ENCODE results near the gene GLDN. TPM values are rescaled to one million over a fixed set of nuclear protein-coding genes. Genes with fewer than 3 reads are reported as not detected.

GLDN gene
- total RNA-seq, 1 experiment from 2014 or later: 1.3 TPM

GRCh38 chr15:51303462-51303980, 37.9 kb upstream of the GLDN start:
- no peak overlapping the region for H2BK5ac ChIP-seq (ENCODE audit: insufficient read length, low read length)
- no peaks in the 10 kb centered on the region for H3K79me2 ChIP-seq (ENCODE audit: insufficient read depth, low read length)
- no peaks in the 10 kb centered on the region for H3K79me1 ChIP-seq (ENCODE audit: insufficient read depth, low read depth, low read length, poor library complexity, severe bottlenecking)
- no peaks in the 10 kb centered on the region for H3K9me3 ChIP-seq (ENCODE audit: control insufficient read depth, low read depth, low read length)
- TF ChIP-seq, protein P1, sequence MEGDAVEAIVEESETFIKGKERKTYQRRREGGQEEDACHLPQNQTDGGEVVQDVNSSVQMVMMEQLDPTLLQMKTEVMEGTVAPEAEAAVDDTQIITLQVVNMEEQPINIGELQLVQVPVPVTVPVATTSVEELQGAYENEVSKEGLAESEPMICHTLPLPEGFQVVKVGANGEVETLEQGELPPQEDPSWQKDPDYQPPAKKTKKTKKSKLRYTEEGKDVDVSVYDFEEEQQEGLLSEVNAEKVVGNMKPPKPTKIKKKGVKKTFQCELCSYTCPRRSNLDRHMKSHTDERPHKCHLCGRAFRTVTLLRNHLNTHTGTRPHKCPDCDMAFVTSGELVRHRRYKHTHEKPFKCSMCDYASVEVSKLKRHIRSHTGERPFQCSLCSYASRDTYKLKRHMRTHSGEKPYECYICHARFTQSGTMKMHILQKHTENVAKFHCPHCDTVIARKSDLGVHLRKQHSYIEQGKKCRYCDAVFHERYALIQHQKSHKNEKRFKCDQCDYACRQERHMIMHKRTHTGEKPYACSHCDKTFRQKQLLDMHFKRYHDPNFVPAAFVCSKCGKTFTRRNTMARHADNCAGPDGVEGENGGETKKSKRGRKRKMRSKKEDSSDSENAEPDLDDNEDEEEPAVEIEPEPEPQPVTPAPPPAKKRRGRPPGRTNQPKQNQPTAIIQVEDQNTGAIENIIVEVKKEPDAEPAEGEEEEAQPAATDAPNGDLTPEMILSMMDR (conservative IDR thresholded peaks at IDR 0.05): no peak
- no peak overlapping the region for H3K23ac ChIP-seq (ENCODE audit: insufficient read length, low read depth, low read length)
- H3K18ac ChIP-seq (ENCODE audit: insufficient read length, low read depth, low read length): no peak overlapping the region
- no peak overlapping the region for H3K4me2 ChIP-seq (ENCODE audit: insufficient read depth, insufficient read length, low read length)
- no peaks in the 10 kb centered on the region for H4K20me1 ChIP-seq (ENCODE audit: control insufficient read depth, insufficient read depth, insufficient read length)
- no peak overlapping the region for H3K56ac ChIP-seq (ENCODE audit: insufficient read length, low read depth, low read length)
- no peak overlapping the region for H2BK15ac ChIP-seq (ENCODE audit: low read depth, low read length)
- no peak overlapping the region for H2BK12ac ChIP-seq (ENCODE audit: insufficient read length, low read depth, low read length)
- H4K8ac ChIP-seq (replicated peaks; ENCODE audit: insufficient read length, low read depth, low read length): no peak overlapping the region
- H2AFZ ChIP-seq (ENCODE audit: low read length): no peak overlapping the region
- Mint-ChIP-seq H3K36me3 (ENCODE audit: insufficient read depth in 1 of 3, low read depth in 3 of 3) (no peaks in the 10 kb centered on the region), H3K4me1 (peaks cover 3% of the 10 kb centered on the region in 2 experiments; a peak in 3 of 4 replicates), H3K27me3 (ENCODE audit: low read depth) (peaks cover 15% of the 10 kb centered on the region), H3K4me3 (no peak overlapping the region), H3K27ac (no peak overlapping the region), H3K9me3 (no peaks in the 10 kb centered on the region)
- H4K5ac ChIP-seq (ENCODE audit: insufficient read length, low read depth, low read length): no peak overlapping the region
- no peak overlapping the region for H3K9ac ChIP-seq (ENCODE audit: extremely low read depth, insufficient read length, low read length)
- no peak overlapping the region for H4K91ac ChIP-seq (ENCODE audit: insufficient read length, low read depth, low read length)
- H2BK20ac ChIP-seq (ENCODE audit: low read depth, low read length, poor library complexity, severe bottlenecking): no peak overlapping the region
- no peak overlapping the region for H2AK5ac ChIP-seq (ENCODE audit: insufficient read length, low read length)
- no CpG with 5 or more reads among the region's 2 CpGs for WGBS (ENCODE audit: extremely low coverage, insufficient read length, low lambda C conversion rate)
- DNase-seq: no peak
- no peak overlapping the region for H3T11ph ChIP-seq (ENCODE audit: low read length)
- no peaks in the 10 kb centered on the region for H3K23me2 ChIP-seq (ENCODE audit: insufficient read length, low read depth, low read length, poor library complexity, severe bottlenecking)
- no peaks in the 10 kb centered on the region for H3K4me1 ChIP-seq (ENCODE audit: insufficient read depth, low read length)
- no peak overlapping the region for H2BK120ac ChIP-seq (ENCODE audit: low read depth, low read length, poor library complexity, severe bottlenecking)
- H3K14ac ChIP-seq (ENCODE audit: insufficient read depth, low read length): no peak overlapping the region
- no peaks in the 10 kb centered on the region for H3K27me3 ChIP-seq (ENCODE audit: insufficient read depth, low read length)
- no peak overlapping the region for H3K27ac ChIP-seq (ENCODE audit: insufficient read length, low read depth, low read length)
- no peak overlapping the region for H3K4ac ChIP-seq (ENCODE audit: low read depth, low read length)
